ENCODE data around the gene SAPCD2. TPM values are rescaled to one million over a fixed set of nuclear protein-coding genes. Genes with fewer than 3 reads are reported as not detected.

SAPCD2 gene
- total RNA-seq, 1 donor from 2014 or later, result 15.3 TPM

GRCh38 chr9:137040568-137040967 lies 29.8 kb downstream of the SAPCD2 start:
- DNase-seq (ENCODE audit: low spot score, unreplicated experiment), result no peak
- no peak for TF ChIP-seq CTCF (IDR thresholded peaks at IDR 0.05; ENCODE audit: unreplicated experiment)
- Mint-ChIP-seq H3K27ac (no peak overlapping the region), H3K27me3 (peaks cover 5% of the 10 kb centered on the region), H3K4me1 (ENCODE audit: low read depth) (peaks cover 2% of the 10 kb centered on the region), H3K9me3 (ENCODE audit: low read depth) (no peaks in the 10 kb centered on the region), H3K36me3 (ENCODE audit: insufficient read depth) (peaks cover 2% of the 10 kb centered on the region), H3K4me3 (ENCODE audit: low read depth) (no peak overlapping the region)

GRCh38 chr9:137039611-137040366 lies 30.6 kb downstream of the SAPCD2 start:
- H3K27ac Mint-ChIP-seq, result no peak overlapping the region
- DNase-seq (ENCODE audit: low spot score, unreplicated experiment), result no peak
- peaks cover under 1% of the 10 kb centered on the region for H3K4me1 Mint-ChIP-seq (ENCODE audit: low read depth)
- peaks cover 1% of the 10 kb centered on the region for H3K27me3 Mint-ChIP-seq
- TF ChIP-seq CTCF (IDR thresholded peaks at IDR 0.05; ENCODE audit: unreplicated experiment), result no peak
- no peaks in the 10 kb centered on the region for H3K9me3 Mint-ChIP-seq (ENCODE audit: low read depth)
- no peak overlapping the region for H3K4me3 Mint-ChIP-seq (ENCODE audit: low read depth)
- peaks cover 2% of the 10 kb centered on the region for H3K36me3 Mint-ChIP-seq (ENCODE audit: insufficient read depth)

GRCh38 chr9:137038916-137039315 lies 31.4 kb downstream of the SAPCD2 start:
- H3K4me1 Mint-ChIP-seq (ENCODE audit: low read depth), result no peaks in the 10 kb centered on the region
- no peak for TF ChIP-seq CTCF (IDR thresholded peaks at IDR 0.05; ENCODE audit: unreplicated experiment)
- no peaks in the 10 kb centered on the region for H3K27me3 Mint-ChIP-seq
- H3K27ac Mint-ChIP-seq, result no peak overlapping the region
- H3K4me3 Mint-ChIP-seq (ENCODE audit: low read depth), result no peak overlapping the region
- no peak for DNase-seq (ENCODE audit: low spot score, unreplicated experiment)
- no peaks in the 10 kb centered on the region for H3K9me3 Mint-ChIP-seq (ENCODE audit: low read depth)
- peaks cover 2% of the 10 kb centered on the region for H3K36me3 Mint-ChIP-seq (ENCODE audit: insufficient read depth)

- peaks cover 3% of the 10 kb centered on the region for H3K27me3 Mint-ChIP-seq
- H3K4me3 Mint-ChIP-seq (ENCODE audit: low read depth), result no peak overlapping the region
- peaks cover 2% of the 10 kb centered on the region for H3K36me3 Mint-ChIP-seq (ENCODE audit: insufficient read depth)
- H3K4me1 Mint-ChIP-seq (ENCODE audit: low read depth), result no peaks in the 10 kb centered on the region
- no peak for DNase-seq (ENCODE audit: low spot score, unreplicated experiment)
- no peak for TF ChIP-seq CTCF (IDR thresholded peaks at IDR 0.05; ENCODE audit: unreplicated experiment)
- no peak overlapping the region for H3K27ac Mint-ChIP-seq
- no peaks in the 10 kb centered on the region for H3K9me3 Mint-ChIP-seq (ENCODE audit: low read depth)
Measured at GRCh38 chr9:137037483-137037882, 32.9 kb downstream of the SAPCD2 start.

GRCh38 chr9:137037035-137037434 lies 33.3 kb downstream of the SAPCD2 start:
- no peak overlapping the region for H3K4me3 Mint-ChIP-seq (ENCODE audit: low read depth)
- peaks cover 3% of the 10 kb centered on the region for H3K27me3 Mint-ChIP-seq
- no peak for DNase-seq (ENCODE audit: low spot score, unreplicated experiment)
- no peaks in the 10 kb centered on the region for H3K9me3 Mint-ChIP-seq (ENCODE audit: low read depth)
- peaks cover 2% of the 10 kb centered on the region for H3K36me3 Mint-ChIP-seq (ENCODE audit: insufficient read depth)
- H3K4me1 Mint-ChIP-seq (ENCODE audit: low read depth), result no peaks in the 10 kb centered on the region
- no peak overlapping the region for H3K27ac Mint-ChIP-seq
- no peak for TF ChIP-seq CTCF (IDR thresholded peaks at IDR 0.05; ENCODE audit: unreplicated experiment)
